Measurements from ENCODE around the gene WDPCP.
"Not testable (repeated sequence)": the region's sequence is repeated elsewhere in the genome, so short reads cannot be mapped to it uniquely, and the experiment has no call there.

- TF ChIP-seq ZFP3 (CRISPR knock-in tag; IDR thresholded peaks at IDR 0.05); CREB5 (CRISPR knock-in tag; IDR thresholded peaks at IDR 0.05; ENCODE audit: low read depth); PATZ1 (CRISPR knock-in tag; IDR thresholded peaks at IDR 0.05; ENCODE audit: borderline replicate concordance); ZFP30 (CRISPR knock-in tag; IDR thresholded peaks at IDR 0.05); ZC3H10 (CRISPR knock-in tag; IDR thresholded peaks at IDR 0.05): not testable (repeated sequence)
These were observed 35.5 kb upstream of the WDPCP start for GRCh38 chr2:63623763-63624162.
